Small intestine (tissue), 7 donors: Measurements from ENCODE around the gene CHST9. TPM values are rescaled to one million over a fixed set of nuclear protein-coding genes. Genes with fewer than 3 reads are reported as not detected.
A peak's percentile ranks its signal among the peaks of the same experiment; 100 is the strongest.

Source experiments
- DNase-seq, 2 donors: peaks; one replicate each; pipeline versions ENCODE4 v3.0.0 to v3.0.0-alpha.2; 2013
- FAIRE-seq: peaks from 2 replicates; lab custom pipeline; 2012; peaks lifted over from hg19 to GRCh38; lab: Jason Lieb, UNC
- H3K27ac ChIP-seq, 3 donors: one replicate each; pipeline ENCODE4 v1.5.1; 2013; ENCODE audit warnings: low read length in 2 of 3, mild to moderate bottlenecking in 2 of 3, control low read depth in 1 of 3, inconsistent platforms in 1 of 3, low read depth in 1 of 3, moderate library complexity in 1 of 3
- H3K27me3 ChIP-seq, 3 donors: one replicate each; pipeline ENCODE4 v1.6.1; 2013; ENCODE audit warnings: low read length in 3 of 3, inconsistent platforms in 1 of 3; ENCODE audit not compliant: control insufficient read depth in 3 of 3, insufficient read depth in 3 of 3
- H3K36me3 ChIP-seq, 3 donors: one replicate each; pipeline ENCODE4 v1.6.1; 2013; ENCODE audit warnings: low read length in 3 of 3, inconsistent platforms in 1 of 3, low read depth in 1 of 3, mild to moderate bottlenecking in 1 of 3, moderate library complexity in 1 of 3; ENCODE audit not compliant: control insufficient read depth in 3 of 3, insufficient read depth in 2 of 3
- H3K4me1 ChIP-seq, 3 donors: one replicate each; pipeline ENCODE4 v1.6.1; 2013; ENCODE audit warnings: low read length in 2 of 3, inconsistent platforms in 1 of 3, low read depth in 1 of 3, mild to moderate bottlenecking in 1 of 3, moderate library complexity in 1 of 3; ENCODE audit not compliant: control insufficient read depth in 3 of 3, insufficient read depth in 2 of 3
- H3K4me3 ChIP-seq, 3 donors: one replicate each; pipeline ENCODE4 v1.5.1; 2013; ENCODE audit warnings: low read length in 3 of 3, control low read depth in 1 of 3, inconsistent platforms in 1 of 3, low read depth in 1 of 3, mild to moderate bottlenecking in 1 of 3, moderate library complexity in 1 of 3
- H3K9me3 ChIP-seq, 2 donors: one replicate each; pipeline ENCODE4 v1.6.1; 2013; ENCODE audit warnings: low read depth in 1 of 2, low read length in 1 of 2; ENCODE audit not compliant: control insufficient read depth in 2 of 2, insufficient read depth in 1 of 2
- WGBS, 3 donors: extraction: QIAGEN DNeasy Blood & Tissue Kit; methylation state at CpG; one replicate each; pipeline ENCODE4 v1.1.7; 2013; 5-methylcytosine and 5-hydroxymethylcytosine counted together
- polyA plus RNA-seq, 4 donors: library from polyadenylated mRNA; stranded (reverse) in 3 of 4; unstranded in 1 of 4; fragments of 200-250 nt in 3 of 4; fragments of 120-200 nt in 1 of 4; gene quantifications; one replicate each; pipeline versions ENCODE4 v1.2.1 to v1.2.3, GENCODE V29; 2013
- donor health status: healthy with polysubstance abuse.
- donor health status: control.
- donor health status: control.
- donor health status: Bipolar disorder and iron deficiency.
- donor health status: healthy.

Gene CHST9
- polyA plus RNA-seq, 4 donors = 0.07 to 13.0 (median 0.27) TPM; not detected in 1

GRCh38 chr18:26863122-26863879, 321.8 kb downstream of the CHST9 start:
- H3K27me3 ChIP-seq = peaks cover 0 to 28% (median 15%) of the 10 kb centered on the region in 3 donors
- H3K9me3 ChIP-seq = no peaks in the 10 kb centered on the region
- peak overlapping the region in 2 of 3 donors; percentile 27 for H3K4me3 ChIP-seq
- peak; percentile 50 to 57 for DNase-seq
- H3K27ac ChIP-seq = no peak overlapping the region
- H3K36me3 ChIP-seq = no peaks in the 10 kb centered on the region
- WGBS, 3 donors = 5 to 7% (median 6%) methylated on average over 29 to 40 of the region's 40 CpGs
- H3K4me1 ChIP-seq = peaks cover 0 to 8% (median 0%) of the 10 kb centered on the region in 3 donors
- no peak for FAIRE-seq

- Histone ChIP-seq H3K4me3 (no peak overlapping the region), H3K4me1 (peaks cover 0 to 8% (median 0%) of the 10 kb centered on the region in 3 donors), H3K36me3 (no peaks in the 10 kb centered on the region), H3K27me3 (peaks cover 0 to 28% (median 13%) of the 10 kb centered on the region in 3 donors), H3K27ac (no peak overlapping the region), H3K9me3 (no peaks in the 10 kb centered on the region)
- DNase-seq (no peak), FAIRE-seq (no peak)
- 87 to 89% (median 88%) methylated on average over 5 of the region's 5 CpGs for WGBS, 3 donors
These were observed 323.0 kb downstream of the CHST9 start for GRCh38 chr18:26862084-26862483.
